Left ventricle myocardium inferior (tissue), 1 donor: ENCODE data around the gene PXN. TPM values are rescaled to one million over a fixed set of nuclear protein-coding genes. Genes with fewer than 3 reads are reported as not detected.

Experiments used
- DNase-seq: peaks from one replicate; pipeline ENCODE4 v3.0.0-alpha.2; 2020
- H3K27ac ChIP-seq: fragments of 200-600 bp; replicated peaks from 2 replicates; pipeline ENCODE4 v1.8.0; 2021
- H3K27me3 ChIP-seq: fragments of 200-600 bp; 2 replicates; pipeline ENCODE4 v1.8.0; 2021; ENCODE audit warnings: low read depth
- H3K36me3 ChIP-seq: fragments of 200-600 bp; 2 replicates; pipeline ENCODE4 v1.8.0; 2021
- H3K4me1 ChIP-seq: fragments of 200-600 bp; 2 replicates; pipeline ENCODE4 v1.8.0; 2021
- H3K4me3 ChIP-seq: fragments of 200-600 bp; 2 replicates; pipeline ENCODE4 v1.8.0; 2021; ENCODE audit warnings: mild to moderate bottlenecking, moderate library complexity
- H3K9me3 ChIP-seq: fragments of 200-600 bp; replicated peaks from 2 replicates; pipeline ENCODE4 v1.8.0; 2021
- CTCF ChIP-seq: fragments of 200-600 bp; IDR thresholded peaks from 2 replicates; pipeline ENCODE4 v1.8.0; 2021; ENCODE audit warnings: antibody characterized with exemption, mild to moderate bottlenecking, borderline replicate concordance
- intact Hi-C: fragments of 100-400 bp; cut with micrococcal nuclease; formaldehyde crosslinking; loops from one replicate; pipeline ENCODE4 v1.11.0; 2022
- total RNA-seq: library from RNA; stranded (reverse); fragmentation: NEBNext Ultra II Directional; extraction: Animal tissue kit (Norgen Biotek cat#: 25700); gene quantifications from one replicate; pipeline ENCODE4 v1.2.1, GENCODE V29; 2021
- donor health status: DM: no; HTN: yes; CAD: no; lungs with severe emphysema.

Gene PXN
- total RNA-seq, 1 donor from 2014 or later, result 59.8 TPM

- no peaks in the 10 kb centered on the region for H3K36me3 ChIP-seq
- no peaks in the 10 kb centered on the region for H3K27me3 ChIP-seq
- intact Hi-C loops, result no loop called here
- no peak for TF ChIP-seq CTCF
- no peaks in the 10 kb centered on the region for H3K9me3 ChIP-seq
- peak overlapping the region; percentile 97 for H3K27ac ChIP-seq
- peaks cover 22% of the 10 kb centered on the region for H3K4me1 ChIP-seq
- DNase-seq, result no peak
- peak overlapping the region; percentile 72 for H3K4me3 ChIP-seq
Measured at GRCh38 chr12:120290609-120291305, 25.2 kb upstream of the PXN start.

GRCh38 chr12:120287491-120287890 lies 22.0 kb upstream of the PXN start:
- DNase-seq, result no peak
- Histone ChIP-seq H3K4me3 (no peak overlapping the region), H3K9me3 (no peaks in the 10 kb centered on the region), H3K27me3 (no peaks in the 10 kb centered on the region), H3K4me1 (peaks cover 13% of the 10 kb centered on the region), H3K36me3 (no peaks in the 10 kb centered on the region), H3K27ac (no peak overlapping the region)
- no peak for TF ChIP-seq CTCF
- intact Hi-C loops, result no loop called here

DNA sequence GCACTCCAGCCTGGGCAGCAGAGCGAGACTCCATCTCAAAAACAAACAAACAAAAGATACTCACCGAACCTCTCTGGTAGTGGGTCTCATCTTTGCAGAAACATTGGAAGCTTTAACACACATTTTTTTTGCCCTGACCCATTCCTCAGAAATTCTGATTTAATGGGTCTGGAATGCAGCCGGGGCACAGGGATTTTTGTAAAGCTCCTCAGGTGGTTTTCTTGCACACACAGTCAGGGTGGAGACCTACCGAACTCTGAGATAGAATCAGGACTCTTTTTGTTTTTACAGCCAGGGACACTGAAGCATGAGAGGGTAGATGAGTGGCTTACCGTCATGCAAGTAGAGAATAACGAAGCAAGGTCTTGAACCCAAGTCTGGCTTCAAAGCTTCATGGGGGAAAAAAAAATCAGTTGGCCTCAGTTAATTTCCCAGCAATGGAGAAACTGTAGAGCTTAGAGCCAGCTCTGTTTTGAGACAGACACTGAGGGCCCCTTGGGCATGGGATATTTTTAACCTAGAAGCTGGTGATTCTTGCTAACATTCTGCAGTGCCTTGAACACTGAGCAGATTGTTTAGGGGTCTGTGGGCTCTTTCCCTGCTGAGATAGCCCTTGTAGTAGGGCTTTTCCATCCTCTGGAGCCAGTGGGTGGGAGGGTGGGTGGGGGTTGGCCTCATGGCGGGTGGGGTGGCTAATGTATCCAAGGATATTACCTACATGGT lies 21.4 kb upstream of the PXN start:
- no peaks in the 10 kb centered on the region for H3K27me3 ChIP-seq
- H3K4me1 ChIP-seq, result peaks cover 10% of the 10 kb centered on the region
- no peak overlapping the region for H3K4me3 ChIP-seq
- H3K9me3 ChIP-seq, result no peaks in the 10 kb centered on the region
- DNase-seq, result no peak
- no peak for TF ChIP-seq CTCF
- H3K27ac ChIP-seq, result no peak overlapping the region
- intact Hi-C loops, result no loop called here
- H3K36me3 ChIP-seq, result no peaks in the 10 kb centered on the region

DNA sequence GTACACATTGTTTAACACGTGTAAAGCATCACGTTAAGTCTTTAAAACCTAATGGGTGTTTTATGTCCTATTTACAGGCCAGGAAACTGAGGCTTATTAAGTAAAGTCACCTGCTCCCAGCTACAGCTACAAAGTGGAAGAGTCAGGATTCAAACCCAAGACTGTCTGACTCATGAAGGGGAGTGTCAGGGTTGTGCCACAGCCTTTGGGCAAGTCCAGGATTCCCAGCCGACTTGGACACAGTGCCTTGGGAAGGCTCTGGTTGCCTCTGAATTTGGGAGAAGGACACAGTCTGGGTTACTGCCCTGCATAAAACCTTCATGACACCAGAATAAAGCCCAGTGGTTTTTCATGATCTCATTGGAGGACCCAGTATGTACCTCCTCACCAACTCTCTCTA lies 18.9 kb upstream of the PXN start:
- no peak for DNase-seq
- H3K4me1 ChIP-seq, result no peaks in the 10 kb centered on the region
- H3K27me3 ChIP-seq, result no peaks in the 10 kb centered on the region
- TF ChIP-seq CTCF, result no peak
- H3K4me3 ChIP-seq, result no peak overlapping the region
- no peaks in the 10 kb centered on the region for H3K36me3 ChIP-seq
- H3K9me3 ChIP-seq, result no peaks in the 10 kb centered on the region
- intact Hi-C loops, result no loop called here
- H3K27ac ChIP-seq, result no peak overlapping the region

- H3K4me3 ChIP-seq, result no peak overlapping the region
- H3K9me3 ChIP-seq, result no peaks in the 10 kb centered on the region
- DNase-seq, result no peak
- H3K36me3 ChIP-seq, result no peaks in the 10 kb centered on the region
- H3K27me3 ChIP-seq, result no peaks in the 10 kb centered on the region
- no peak for TF ChIP-seq CTCF
- intact Hi-C loops, result no loop called here
- H3K27ac ChIP-seq, result no peak overlapping the region
- no peaks in the 10 kb centered on the region for H3K4me1 ChIP-seq
Measured at GRCh38 chr12:120283318-120283717, 17.8 kb upstream of the PXN start.
